Mesothelial cell of epicardium (in vitro differentiated cells): ENCODE results near the gene GPC3. TPM values are rescaled to one million over a fixed set of nuclear protein-coding genes. Genes with fewer than 3 reads are reported as not detected.
A peak's percentile ranks its signal among the peaks of the same experiment; 100 is the strongest.

Source experiments
- DNase-seq, 2 experiments: peaks; one replicate each; pipeline ENCODE4 v3.0.0; 2021; ENCODE audit warnings: low spot score in 2 of 2; ENCODE audit not compliant: unreplicated experiment in 2 of 2
- H3K27ac Mint-ChIP-seq: 2 replicates; pipeline ENCODE4 v1.8.0; 2021; ENCODE audit warnings: mixed read lengths
- H3K27me3 Mint-ChIP-seq: 2 replicates; pipeline ENCODE4 v1.8.0; 2021; ENCODE audit warnings: low read depth, mixed read lengths
- H3K36me3 Mint-ChIP-seq: 2 replicates; pipeline ENCODE4 v1.8.0; 2021; ENCODE audit warnings: mixed read lengths
- H3K4me1 Mint-ChIP-seq: 2 replicates; pipeline ENCODE4 v1.8.0; 2021; ENCODE audit warnings: mixed read lengths
- H3K4me3 Mint-ChIP-seq: 2 replicates; pipeline ENCODE4 v1.8.0; 2021; ENCODE audit warnings: mild to moderate bottlenecking, moderate library complexity, mixed read lengths
- H3K9me3 Mint-ChIP-seq: 2 replicates; pipeline ENCODE4 v1.8.0; 2021; ENCODE audit warnings: mixed read lengths
- CTCF ChIP-seq: fragments of 200-600 bp; sonication (generic); IDR thresholded peaks from one replicate; pipeline ENCODE4 v1.5.0; 2021; ENCODE audit warnings: antibody characterized with exemption; ENCODE audit not compliant: unreplicated experiment
- total RNA-seq: library from RNA; stranded (reverse); gene quantifications from 3 replicates; pipeline ENCODE4 v1.2.1, GENCODE V29; 2021

GPC3 gene
- total RNA-seq, 1 donor from 2014 or later, result 864 TPM

GRCh38 chrX:133698298-133698697 is 287.1 kb downstream of the GPC3 start:
- Mint-ChIP-seq H3K4me1 (peaks cover 20% of the 10 kb centered on the region), H3K9me3 (no peaks in the 10 kb centered on the region), H3K27ac (no peak overlapping the region), H3K36me3 (peaks cover 17% of the 10 kb centered on the region), H3K27me3 (no peaks in the 10 kb centered on the region), H3K4me3 (no peak overlapping the region)
- no peak for DNase-seq
- TF ChIP-seq CTCF, result no peak

- H3K36me3 Mint-ChIP-seq, result peaks cover 17% of the 10 kb centered on the region
- peak overlapping the region; percentile 28 for H3K27ac Mint-ChIP-seq
Observed at GRCh38 chrX:133697656-133698055, 287.7 kb downstream of the GPC3 start.

GRCh38 chrX:133689997-133690599 is 295.3 kb downstream of the GPC3 start:
- H3K9me3 Mint-ChIP-seq, result no peaks in the 10 kb centered on the region
- no peak for DNase-seq
- no peak overlapping the region for H3K27ac Mint-ChIP-seq
- H3K4me3 Mint-ChIP-seq, result no peak overlapping the region
- no peak for TF ChIP-seq CTCF
- peaks cover 8% of the 10 kb centered on the region for H3K4me1 Mint-ChIP-seq
- no peaks in the 10 kb centered on the region for H3K27me3 Mint-ChIP-seq
- peaks cover 20% of the 10 kb centered on the region for H3K36me3 Mint-ChIP-seq

More at GRCh38 chrX:133697656-133698055, 287.7 kb downstream of the GPC3 start:
- Mint-ChIP-seq H3K4me1 (peaks cover 16% of the 10 kb centered on the region), H3K4me3 (no peak overlapping the region), H3K27me3 (no peaks in the 10 kb centered on the region), H3K9me3 (no peaks in the 10 kb centered on the region)
- DNase-seq, result no peak
- TF ChIP-seq CTCF, result no peak

GRCh38 chrX:133685822-133686221 is 299.6 kb downstream of the GPC3 start:
- no peak for DNase-seq
- H3K27ac Mint-ChIP-seq, result no peak overlapping the region

GRCh38 chrX:133681897-133682296 is 303.5 kb downstream of the GPC3 start:
- H3K9me3 Mint-ChIP-seq, result no peaks in the 10 kb centered on the region
- H3K27me3 Mint-ChIP-seq, result no peaks in the 10 kb centered on the region
- no peak for DNase-seq
- TF ChIP-seq CTCF, result no peak
- no peak overlapping the region for H3K4me3 Mint-ChIP-seq
- peaks cover 11% of the 10 kb centered on the region for H3K36me3 Mint-ChIP-seq
- no peak overlapping the region for H3K27ac Mint-ChIP-seq
- peaks cover 9% of the 10 kb centered on the region for H3K4me1 Mint-ChIP-seq

More at GRCh38 chrX:133685822-133686221, 299.6 kb downstream of the GPC3 start:
- Mint-ChIP-seq H3K4me1 (peaks cover 8% of the 10 kb centered on the region), H3K9me3 (no peaks in the 10 kb centered on the region), H3K27me3 (no peaks in the 10 kb centered on the region), H3K36me3 (peaks cover 15% of the 10 kb centered on the region), H3K4me3 (no peak overlapping the region)
- TF ChIP-seq CTCF, result no peak
